GM10266 (cell line): Measurements from ENCODE around the gene LCOR.

ENCODE experiments used
- DNase-seq: peaks from one replicate; pipeline ENCODE4 v3.0.0; 2012; ENCODE audit errors: extremely low spot score
- CTCF ChIP-seq: IDR thresholded peaks from 2 replicates; pipeline ENCODE4 v1.5.1; 2012; ENCODE audit warnings: mild to moderate bottlenecking, low read depth; ENCODE audit not compliant: control insufficient read depth, insufficient read depth; ENCODE audit errors: missing control alignments

LCOR gene

DNA sequence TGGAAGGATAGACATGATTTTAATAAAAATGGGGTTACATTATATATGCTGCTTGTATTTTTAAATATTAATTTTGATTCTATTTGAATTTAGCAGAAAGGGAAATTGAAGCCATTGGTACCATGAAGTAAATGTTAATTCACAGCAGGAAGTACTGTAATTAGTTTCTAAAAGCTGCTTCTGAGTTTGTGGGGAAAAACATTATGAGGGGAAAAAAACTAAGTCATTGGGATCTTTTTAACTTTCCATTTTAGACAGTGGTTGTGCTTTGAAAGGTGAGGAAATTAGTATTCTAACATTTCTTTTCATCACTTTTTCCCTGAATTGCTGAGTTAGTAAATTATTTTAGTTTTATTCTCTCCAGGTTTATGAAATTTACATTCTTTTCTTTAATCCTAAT lies 41.0 kb downstream of the LCOR start:
- no peak for DNase-seq
- TF ChIP-seq CTCF: no peak

DNA sequence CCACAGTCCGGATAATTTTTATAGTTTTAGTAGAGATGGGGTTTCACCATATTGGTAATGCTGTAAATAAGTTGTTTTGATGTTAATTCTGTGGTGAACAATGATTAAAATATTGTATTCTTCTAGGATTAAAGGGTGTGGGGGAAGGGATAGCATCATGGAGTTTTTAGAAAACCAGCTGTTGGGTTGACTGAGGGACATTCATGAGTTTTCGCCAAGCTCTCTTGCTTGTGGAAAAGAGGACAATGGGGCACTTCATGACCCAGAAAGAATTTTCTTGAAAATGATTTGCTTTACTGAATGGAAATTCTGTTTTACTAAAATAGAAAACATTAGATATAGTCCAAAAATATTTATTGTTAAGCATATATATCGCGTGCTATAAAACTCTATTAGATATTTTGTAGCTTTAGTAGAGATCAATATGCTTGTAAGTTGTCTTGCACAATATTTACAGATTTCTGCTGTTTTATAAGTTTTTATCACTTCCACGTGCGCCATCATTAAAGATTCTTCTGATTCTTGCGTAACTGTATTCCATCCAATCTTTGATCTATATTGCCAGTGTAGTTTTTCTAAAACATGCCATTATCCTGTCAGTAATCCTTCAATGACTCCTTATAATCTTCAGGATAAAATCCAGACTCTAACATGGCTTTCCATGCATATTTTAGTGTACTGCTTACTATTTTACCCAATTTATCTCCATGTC lies 41.8 kb downstream of the LCOR start:
- TF ChIP-seq CTCF: no peak
- no peak for DNase-seq

- TF ChIP-seq CTCF: no peak
- no peak for DNase-seq
Observed at GRCh38 chr10:96878057-96878456, 46.0 kb downstream of the LCOR start.

DNA sequence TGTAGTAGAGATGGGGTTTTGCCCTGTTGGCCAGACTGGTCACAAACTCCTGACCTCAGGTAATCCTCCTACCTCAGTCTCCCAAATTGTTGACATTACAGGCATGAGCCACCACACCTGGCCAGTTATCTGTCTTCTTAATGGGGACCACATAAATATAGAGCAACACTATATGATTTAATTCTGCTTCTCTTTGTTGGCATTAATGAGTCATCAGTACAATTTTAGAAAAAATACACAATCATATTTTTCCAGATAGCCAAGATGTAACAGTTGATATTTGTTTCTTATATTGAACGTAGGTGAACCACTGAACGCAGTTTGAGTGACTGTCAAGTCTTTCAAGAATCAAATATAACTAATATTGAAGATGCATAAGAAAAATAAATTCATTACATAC lies 48.5 kb downstream of the LCOR start:
- DNase-seq: no peak
- TF ChIP-seq CTCF: no peak

- no peak for DNase-seq
- TF ChIP-seq CTCF: no peak
Observed at GRCh38 chr10:96889415-96890171, 57.5 kb downstream of the LCOR start.

DNA sequence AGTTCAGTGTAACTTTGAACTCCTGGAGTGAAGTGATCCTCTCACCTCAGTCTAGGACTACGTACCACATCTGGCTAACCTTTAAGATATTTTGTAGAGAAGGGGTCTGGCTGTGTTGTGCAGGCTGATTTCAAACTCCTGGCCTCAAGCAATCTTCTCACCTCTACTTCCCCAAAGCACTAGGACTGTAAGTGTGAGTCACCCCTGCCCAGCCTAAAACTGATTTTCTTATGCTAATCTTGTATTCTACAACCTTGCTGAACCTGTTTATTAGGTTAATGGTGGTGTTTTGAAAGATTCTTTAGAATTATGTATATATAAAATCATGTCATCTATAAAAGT lies 58.0 kb downstream of the LCOR start:
- no peak for TF ChIP-seq CTCF

GRCh38 chr10:96890580-96890979 lies 58.5 kb downstream of the LCOR start:
- DNase-seq: no peak
- no peak for TF ChIP-seq CTCF

More for the DNA sequence above, 58.0 kb downstream of the LCOR start:
- no peak for DNase-seq
